BJ (cell line): ENCODE results near the gene SPSB2. TPM values are rescaled to one million over a fixed set of nuclear protein-coding genes. Genes with fewer than 3 reads are reported as not detected.
"Not testable (repeated sequence)": the region's sequence is repeated elsewhere in the genome, so short reads cannot be mapped to it uniquely, and the experiment has no call there.

Experiments used
- CTCF ChIA-PET: fragments of 350-600 bp; formaldehyde crosslinking; extraction: SDS; loops from one replicate; lab custom pipeline; 2021; ENCODE audit warnings: antibody characterized with exemption, inconsistent platforms; lab: Yijun Ruan, JAX
- POLR2A ChIA-PET: fragments of 300-600 bp; sonication (Branson Sonifier 250); formaldehyde crosslinking; extraction: SDS; loops from one replicate; lab custom pipeline; 2021; ENCODE audit warnings: antibody characterized with exemption; lab: Charles Lee
- DNase-seq: peaks from one replicate; pipeline ENCODE4 v3.0.0-alpha.2; 2011; ENCODE audit warnings: low read depth
- H3K27me3 ChIP-seq: 2 replicates; pipeline ENCODE4 v1.6.0; 2011; ENCODE audit warnings: low read length; ENCODE audit not compliant: control insufficient read depth, insufficient read depth
- H3K36me3 ChIP-seq: 2 replicates; pipeline ENCODE4 v1.5.1; 2011; ENCODE audit warnings: low read length; ENCODE audit not compliant: control insufficient read depth, insufficient read depth
- H3K4me3 ChIP-seq: 2 replicates; pipeline ENCODE4 v1.5.1; 2011; ENCODE audit warnings: low read depth, mild to moderate bottlenecking, control low read depth, low read length
- CTCF ChIP-seq: IDR thresholded peaks from 2 replicates; pipeline ENCODE4 v1.5.1; 2011; ENCODE audit warnings: low read depth, mild to moderate bottlenecking, control low read depth, inconsistent platforms, low read length, moderate library complexity; ENCODE audit not compliant: insufficient read depth
- polyA plus RNA-seq: library from polyadenylated mRNA; depleted of rRNA; stranded (reverse); fragments of >200 nt; gene quantifications from 2 replicates; pipeline ENCODE4 v1.2.3, GENCODE V29; 2011

Gene SPSB2
- polyA plus RNA-seq, 1 experiment = 7.3 TPM

- CTCF ChIA-PET = interaction anchor here (0.6 to 1.9 kb wide), 3 partner anchors 8 to 223 kb away, joined by 3 to 13 read pairs (median 4); partner anchors contain the start of gene SPSB2
- Histone ChIP-seq H3K36me3 (no peaks in the 10 kb centered on the region), H3K27me3 (no peaks in the 10 kb centered on the region), H3K4me3 (no peak overlapping the region)
- POLR2A ChIA-PET = no interaction called here
- no peak for TF ChIP-seq CTCF
- no peak for DNase-seq
Observed at GRCh38 chr12:6899427-6899826, 26.3 kb upstream of the SPSB2 start.

GRCh38 chr12:6896846-6897435 lies 23.8 kb upstream of the SPSB2 start:
- Histone ChIP-seq H3K27me3 (no peaks in the 10 kb centered on the region), H3K4me3 (no peak overlapping the region), H3K36me3 (no peaks in the 10 kb centered on the region)
- CTCF ChIA-PET = interaction anchor here (1.0 to 1.1 kb wide), 2 partner anchors 16 to 27 kb away, joined by 3 to 4 read pairs; no protein-coding TSS in a partner anchor
- TF ChIP-seq CTCF = no peak
- POLR2A ChIA-PET = no interaction called here
- no peak for DNase-seq

- ChIA-PET CTCF (interaction anchor here (1.1 to 1.4 kb wide), 2 partner anchors 22 to 32 kb away, joined by 4 to 5 read pairs; partner anchors contain the start of gene SPSB2), POLR2A (no interaction called here)
- TF ChIP-seq CTCF = no peak
- DNase-seq = no peak
- Histone ChIP-seq H3K4me3 (no peak overlapping the region), H3K36me3 (no peaks in the 10 kb centered on the region), H3K27me3 (no peaks in the 10 kb centered on the region)
Observed at GRCh38 chr12:6894321-6894720, 21.2 kb upstream of the SPSB2 start.

- not testable (repeated sequence) for H3K27me3 ChIP-seq, H3K36me3 ChIP-seq, H3K4me3 ChIP-seq, DNase-seq
- CTCF ChIA-PET = interaction anchor here (1.0 to 2.4 kb wide), 5 partner anchors 11 to 24 kb away, joined by 3 to 42 read pairs (median 14); partner anchors contain the start of genes SPSB2 and TPI1
- POLR2A ChIA-PET = interaction anchor here (0.6 kb wide), 1 partner anchor 25 kb away, joined by 3 read pairs; no protein-coding TSS in a partner anchor
Observed at GRCh38 chr12:6892683-6893082, 19.6 kb upstream of the SPSB2 start.

- POLR2A ChIA-PET = interaction anchor here (0.7 to 1.4 kb wide), 4 partner anchors 19 to 40 kb away, joined by 5 to 7 read pairs (median 6); partner anchors contain the start of genes CDCA3, SPSB2 and USP5
Observed at GRCh38 chr12:6891646-6892001, 18.5 kb upstream of the SPSB2 start.

More at GRCh38 chr12:6891646-6892001, 18.5 kb upstream of the SPSB2 start:
- Histone ChIP-seq H3K4me3 (peak overlapping the region; percentile 23), H3K27me3 (no peaks in the 10 kb centered on the region), H3K36me3 (peaks cover 1% of the 10 kb centered on the region; the same call in 1 of the 2 replicates)
- no peak for DNase-seq
- no peak for TF ChIP-seq CTCF
- CTCF ChIA-PET = interaction anchor here (0.6 to 2.4 kb wide), 30 partner anchors 8 to 337 kb away, joined by 3 to 42 read pairs (median 5); partner anchors contain the start of genes ENO2, LRRC23, RNU7-1 and SPSB2
